HEK293T (cell line): ENCODE measurements around the gene XIRP2.

Source experiments
- CTCF ChIA-PET: fragments of 350-600 bp; formaldehyde crosslinking; extraction: SDS; loops from one replicate; lab custom pipeline; 2021; ENCODE audit warnings: antibody characterized with exemption, inconsistent platforms; lab: Yijun Ruan, JAX
- POLR2A ChIA-PET: fragments of 350-600 bp; formaldehyde crosslinking; extraction: SDS; loops from one replicate; lab custom pipeline; 2020; ENCODE audit warnings: antibody characterized with exemption, inconsistent platforms; lab: Yijun Ruan, JAX
- DNase-seq: peaks from one replicate; pipeline ENCODE4 v3.0.0; 2012; ENCODE audit warnings: mixed read lengths; ENCODE audit errors: extremely low spot score
- ARNT ChIP-seq: fragments of 450-650 bp; IDR thresholded peaks from 2 replicates; pipeline ENCODE4 v1.6.1; 2017; ENCODE audit warnings: mild to moderate bottlenecking
- BHLHE40 ChIP-seq: fragments of 450-650 bp; IDR thresholded peaks from 2 replicates; pipeline ENCODE4 v1.6.1; 2016; ENCODE audit warnings: mild to moderate bottlenecking, moderate library complexity, borderline replicate concordance
- CTBP1 ChIP-seq: fragments of 450-650 bp; IDR thresholded peaks from 2 replicates; pipeline ENCODE4 v1.6.1; 2016; ENCODE audit warnings: borderline replicate concordance
- ELF4 ChIP-seq: fragments of 450-650 bp; IDR thresholded peaks from 2 replicates; pipeline ENCODE4 v1.6.1; 2017; ENCODE audit warnings: antibody characterized with exemption
- FOXA1 ChIP-seq: fragments of 450-650 bp; IDR thresholded peaks from 2 replicates; pipeline ENCODE4 v1.6.1; 2016; ENCODE audit warnings: mild to moderate bottlenecking
- FOXK2 ChIP-seq: fragments of 450-650 bp; IDR thresholded peaks from 2 replicates; pipeline ENCODE4 v1.6.1; 2016; ENCODE audit warnings: mild to moderate bottlenecking
- FOXM1 ChIP-seq: fragments of 450-650 bp; IDR thresholded peaks from 2 replicates; pipeline ENCODE4 v1.6.1; 2017; ENCODE audit warnings: mild to moderate bottlenecking, borderline replicate concordance
- HDGF ChIP-seq: fragments of 450-650 bp; IDR thresholded peaks from 2 replicates; pipeline ENCODE4 v1.6.1; 2017; ENCODE audit warnings: antibody characterized with exemption, borderline replicate concordance
- L3MBTL2 ChIP-seq: fragments of 450-650 bp; conservative IDR thresholded peaks from 2 replicates; pipeline ENCODE4 v1.6.1; 2016; ENCODE audit warnings: mild to moderate bottlenecking
- LEF1 ChIP-seq: fragments of 450-650 bp; IDR thresholded peaks from 2 replicates; pipeline ENCODE4 v1.6.1; 2017; ENCODE audit warnings: mild to moderate bottlenecking, borderline replicate concordance
- NFRKB ChIP-seq: fragments of 450-650 bp; IDR thresholded peaks from 2 replicates; pipeline ENCODE4 v1.6.1; 2016; ENCODE audit warnings: mild to moderate bottlenecking, moderate library complexity
- SP1 ChIP-seq: fragments of 450-650 bp; IDR thresholded peaks from 2 replicates; pipeline ENCODE4 v1.6.1; 2017
- SUZ12 ChIP-seq: fragments of 450-650 bp; IDR thresholded peaks from 2 replicates; pipeline ENCODE4 v1.6.1; 2016; ENCODE audit warnings: mild to moderate bottlenecking
- TARDBP ChIP-seq: fragments of 450-650 bp; IDR thresholded peaks from 2 replicates; pipeline ENCODE4 v1.6.1; 2016
- ZNF384 ChIP-seq: fragments of 450-650 bp; IDR thresholded peaks from 2 replicates; pipeline ENCODE4 v1.6.1; 2016
- TF ChIP-seq, protein P1 (sequence below): fragments of 450-650 bp; IDR thresholded peaks from 2 replicates; pipeline ENCODE4 v1.6.1; 2016

XIRP2 gene

GRCh38 chr2:167190053-167190452 lies 301.8 kb downstream of the XIRP2 start:
- TF ChIP-seq ZNF384 (no peak), SP1 (no peak), ARNT (no peak), BHLHE40 (no peak)
- ChIA-PET CTCF (no interaction called here), POLR2A (no interaction called here)
- DNase-seq: no peak

- no peak for DNase-seq
- ChIA-PET CTCF (no interaction called here), POLR2A (no interaction called here)
- TF ChIP-seq FOXA1: no peak
- no peak for TF ChIP-seq ZNF384
- TF ChIP-seq LEF1: no peak
- no peak for TF ChIP-seq HDGF
- no peak for TF ChIP-seq ELF4
- no peak for TF ChIP-seq BHLHE40
- TF ChIP-seq SP1: no peak
These were observed 303.3 kb downstream of the XIRP2 start for GRCh38 chr2:167191588-167191987.

DNA sequence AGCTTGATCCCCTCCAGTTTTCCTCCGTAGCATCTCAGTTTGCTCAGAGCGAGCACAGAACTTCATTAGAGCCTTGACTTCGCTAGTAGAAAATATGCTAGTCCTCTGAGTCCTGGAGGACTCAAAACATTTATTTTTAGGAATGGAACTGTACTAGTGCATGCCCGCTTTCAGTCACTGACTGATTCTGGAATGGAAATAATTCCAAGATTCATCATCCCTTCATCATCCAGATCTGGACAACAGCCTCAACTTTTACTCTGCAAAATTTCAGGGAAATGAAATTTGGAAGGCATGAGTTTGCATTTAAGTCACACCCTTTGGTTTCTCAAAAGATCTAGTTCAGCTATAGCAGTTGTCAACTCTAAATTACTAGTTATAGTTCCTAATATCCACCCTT lies 304.6 kb downstream of the XIRP2 start:
- TF ChIP-seq SUZ12 (no peak), BHLHE40 (no peak), ELF4 (no peak), CTBP1 (no peak), ARNT (no peak), ZNF384 (no peak), SP1 (no peak), FOXA1 (no peak), FOXK2 (no peak), LEF1 (no peak), TARDBP (no peak), L3MBTL2 (no peak)
- TF ChIP-seq, protein P1, sequence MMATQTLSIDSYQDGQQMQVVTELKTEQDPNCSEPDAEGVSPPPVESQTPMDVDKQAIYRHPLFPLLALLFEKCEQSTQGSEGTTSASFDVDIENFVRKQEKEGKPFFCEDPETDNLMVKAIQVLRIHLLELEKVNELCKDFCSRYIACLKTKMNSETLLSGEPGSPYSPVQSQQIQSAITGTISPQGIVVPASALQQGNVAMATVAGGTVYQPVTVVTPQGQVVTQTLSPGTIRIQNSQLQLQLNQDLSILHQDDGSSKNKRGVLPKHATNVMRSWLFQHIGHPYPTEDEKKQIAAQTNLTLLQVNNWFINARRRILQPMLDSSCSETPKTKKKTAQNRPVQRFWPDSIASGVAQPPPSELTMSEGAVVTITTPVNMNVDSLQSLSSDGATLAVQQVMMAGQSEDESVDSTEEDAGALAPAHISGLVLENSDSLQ: no peak
- ChIA-PET POLR2A (no interaction called here), CTCF (no interaction called here)
- no peak for DNase-seq

- ChIA-PET CTCF (interaction anchor here (0.5 kb wide), 1 partner anchor 18 kb away, joined by 3 read pairs; no protein-coding TSS in a partner anchor), POLR2A (no interaction called here)
- peak; percentile 34 for DNase-seq
- TF ChIP-seq FOXM1 (no peak), CTBP1 (no peak), BHLHE40 (no peak), ZNF384 (no peak), LEF1 (no peak), NFRKB (no peak), TARDBP (no peak), FOXA1 (no peak), HDGF (no peak), ELF4 (no peak), FOXK2 (no peak), ARNT (no peak), SP1 (no peak), SUZ12 (no peak), L3MBTL2 (no peak)
- TF ChIP-seq, protein P1: no peak
These were observed 308.4 kb downstream of the XIRP2 start for GRCh38 chr2:167196461-167197252.

- no peak for DNase-seq
- ChIA-PET CTCF (no interaction called here), POLR2A (no interaction called here)
- no peak for TF ChIP-seq FOXA1
- TF ChIP-seq, protein P1: no peak
- TF ChIP-seq SP1: no peak
- TF ChIP-seq ELF4: no peak
- TF ChIP-seq SUZ12: no peak
- no peak for TF ChIP-seq BHLHE40
- TF ChIP-seq ARNT: no peak
- TF ChIP-seq ZNF384: no peak
These were observed 309.7 kb downstream of the XIRP2 start for GRCh38 chr2:167198009-167198408.

GRCh38 chr2:167198576-167198975 lies 310.3 kb downstream of the XIRP2 start:
- POLR2A ChIA-PET: no interaction called here

More at GRCh38 chr2:167198576-167198975, 310.3 kb downstream of the XIRP2 start:
- no peak for DNase-seq
- CTCF ChIA-PET: no interaction called here
- TF ChIP-seq TARDBP: no peak
- TF ChIP-seq ZNF384: no peak
- no peak for TF ChIP-seq LEF1
- no peak for TF ChIP-seq NFRKB
- no peak for TF ChIP-seq L3MBTL2
- TF ChIP-seq FOXM1: no peak
- no peak for TF ChIP-seq HDGF
- no peak for TF ChIP-seq ARNT
- TF ChIP-seq ELF4: no peak
- no peak for TF ChIP-seq BHLHE40
- TF ChIP-seq, protein P1: no peak
- TF ChIP-seq SUZ12: no peak
- TF ChIP-seq FOXK2: no peak
- TF ChIP-seq FOXA1: no peak
- no peak for TF ChIP-seq CTBP1
- TF ChIP-seq SP1: no peak
